Thoracic aorta (tissue), 2 donors: ENCODE data around the gene KLHL29. TPM values are rescaled to one million over a fixed set of nuclear protein-coding genes. Genes with fewer than 3 reads are reported as not detected.

Experiments used
- ATAC-seq: fragments of 150-250 bp; one replicate; pipeline ENCODE4 v1.8.0; 2017; ENCODE audit warnings: low read depth; ENCODE audit not compliant: insufficient number of reproducible peaks, low FRiP score
- DNase-seq: peaks from one replicate; pipeline ENCODE4 v3.0.0-alpha.2; 2020; ENCODE audit warnings: low spot score
- H3K27ac ChIP-seq, 2 donors: fragments of 200-600 bp; sonication (generic); 1 replicate in 1 of 2; 2 replicates in 1 of 2; pipeline ENCODE4 v1.5.1; 2016; ENCODE audit warnings: mild to moderate bottlenecking in 2 of 2, moderate library complexity in 2 of 2
- H3K27me3 ChIP-seq: fragments of 200-600 bp; sonication (generic); replicated peaks from 2 replicates; pipeline ENCODE4 v1.6.0; 2016; ENCODE audit warnings: mild to moderate bottlenecking; ENCODE audit not compliant: insufficient read depth
- H3K36me3 ChIP-seq: fragments of 200-600 bp; sonication (generic); one replicate; pipeline ENCODE4 v1.5.1; 2016
- H3K4me1 ChIP-seq, 2 donors: fragments of 200-600 bp; sonication (generic); 1 replicate in 1 of 2; 2 replicates in 1 of 2; pipeline versions ENCODE4 v1.5.1 to v1.6.0; 2016; ENCODE audit warnings: low read depth in 2 of 2, mild to moderate bottlenecking in 1 of 2; ENCODE audit not compliant: control insufficient read depth in 1 of 2
- H3K4me3 ChIP-seq: fragments of 200-600 bp; sonication (generic); 2 replicates; pipeline ENCODE4 v1.5.1; 2016; ENCODE audit warnings: mild to moderate bottlenecking
- H3K9me3 ChIP-seq: fragments of 200-600 bp; sonication (generic); 2 replicates; pipeline ENCODE4 v1.5.1; 2016
- CTCF ChIP-seq: fragments of 200-600 bp; sonication (generic); IDR thresholded peaks from one replicate; pipeline ENCODE4 v1.5.1; 2019; ENCODE audit warnings: antibody characterized with exemption
- total RNA-seq, 2 donors: library from RNA; depleted of rRNA; stranded (reverse); fragments of >200 nt; gene quantifications; one replicate each; pipeline versions ENCODE4 v1.1.0 to v1.2.3, GENCODE V29; 2016

KLHL29 gene
- total RNA-seq, 2 donors from 2014 or later, result 18.5 to 24.4 TPM

GRCh38 chr2:23564615-23564960 lies 179.6 kb downstream of the KLHL29 start:
- DNase-seq (no peak), ATAC-seq (no peak)
- Histone ChIP-seq H3K9me3 (no peaks in the 10 kb centered on the region), H3K27me3 (no peaks in the 10 kb centered on the region), H3K4me3 (no peak overlapping the region), H3K4me1 (peaks cover 26 to 63% of the 10 kb centered on the region in 2 donors), H3K36me3 (no peaks in the 10 kb centered on the region), H3K27ac (peak overlapping the region; percentile 82 to 84)
- TF ChIP-seq CTCF, result no peak

- H3K27ac ChIP-seq, result peak overlapping the region; percentile 82 to 84
- H3K36me3 ChIP-seq, result no peaks in the 10 kb centered on the region
- DNase-seq (no peak), ATAC-seq (no peak)
- H3K4me1 ChIP-seq, result peaks cover 26 to 65% of the 10 kb centered on the region in 2 donors
- H3K27me3 ChIP-seq, result no peaks in the 10 kb centered on the region
- TF ChIP-seq CTCF, result no peak
- no peak overlapping the region for H3K4me3 ChIP-seq
- H3K9me3 ChIP-seq, result no peaks in the 10 kb centered on the region
These were observed 180.4 kb downstream of the KLHL29 start for GRCh38 chr2:23565374-23565773.

GRCh38 chr2:23565814-23566213 lies 180.8 kb downstream of the KLHL29 start:
- ATAC-seq (no peak), DNase-seq (no peak)
- Histone ChIP-seq H3K27ac (peak overlapping the region; percentile 82 to 84), H3K4me3 (no peak overlapping the region), H3K9me3 (no peaks in the 10 kb centered on the region), H3K36me3 (no peaks in the 10 kb centered on the region), H3K27me3 (no peaks in the 10 kb centered on the region), H3K4me1 (peaks cover 26 to 65% of the 10 kb centered on the region in 2 donors)
- TF ChIP-seq CTCF, result no peak

GRCh38 chr2:23566241-23567142 lies 181.5 kb downstream of the KLHL29 start:
- Histone ChIP-seq H3K27me3 (no peaks in the 10 kb centered on the region), H3K9me3 (no peaks in the 10 kb centered on the region), H3K27ac (peak overlapping the region; percentile 82 to 84), H3K36me3 (no peaks in the 10 kb centered on the region), H3K4me1 (peaks cover 26 to 65% of the 10 kb centered on the region in 2 donors), H3K4me3 (no peak overlapping the region)
- TF ChIP-seq CTCF, result peak; percentile 20
- no peak for DNase-seq
- ATAC-seq, result no peak

- ATAC-seq (no peak), DNase-seq (no peak)
- Histone ChIP-seq H3K27ac (no peak overlapping the region), H3K4me3 (no peak overlapping the region), H3K36me3 (no peaks in the 10 kb centered on the region), H3K4me1 (peaks cover 26 to 65% of the 10 kb centered on the region in 2 donors), H3K27me3 (no peaks in the 10 kb centered on the region), H3K9me3 (no peaks in the 10 kb centered on the region)
- no peak for TF ChIP-seq CTCF
These were observed 182.3 kb downstream of the KLHL29 start for GRCh38 chr2:23567161-23567756.
